ENCODE measurements around the gene DARS1.

DNA sequence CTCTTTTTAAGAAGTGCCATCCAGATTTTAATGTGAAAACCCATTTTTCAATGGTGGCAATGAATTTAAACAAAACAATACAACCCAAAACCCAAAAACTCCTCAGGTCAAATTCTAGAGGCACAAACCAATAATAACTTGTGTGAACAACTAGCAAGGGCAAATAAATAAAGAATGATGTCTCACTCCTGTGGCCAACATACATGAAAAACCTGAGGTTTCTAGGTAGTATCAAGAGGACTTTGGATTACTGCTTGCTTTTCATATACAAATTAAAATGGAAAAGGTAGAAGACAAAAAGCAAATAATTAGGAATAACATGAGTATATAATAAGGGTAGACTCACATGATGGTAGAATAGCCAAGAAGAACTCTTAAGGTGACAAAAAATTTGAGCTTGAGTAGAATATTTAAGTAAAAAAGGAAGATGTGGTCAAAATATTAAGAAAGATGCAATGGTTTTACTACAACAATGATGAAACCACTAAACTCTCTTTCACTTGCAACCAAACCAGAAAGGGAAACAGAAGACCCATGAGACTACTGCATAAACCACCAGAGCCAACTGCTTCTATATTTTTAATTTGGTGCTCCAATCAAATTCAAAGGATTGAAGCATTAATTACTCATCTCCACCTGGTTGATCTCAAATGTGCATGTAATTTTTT lies 53.5 kb downstream of the DARS1 start:
- TF ChIP-seq CTCF (IDR thresholded peaks at IDR 0.05; ENCODE audit: poor library complexity) (no peak), EZH2 (IDR thresholded peaks at IDR 0.05; ENCODE audit: borderline replicate concordance) (no peak)
